K562 (cell line): Measurements from ENCODE around the gene PGAM2. TPM values are rescaled to one million over a fixed set of nuclear protein-coding genes. Genes with fewer than 3 reads are reported as not detected.

ENCODE experiments used
- CEBPG ChIP-seq, 3 experiments: fragments of 200-800 bp in 1 of 3; sonication (Bioruptor generic) in 1 of 3; sonication (generic) in 1 of 3; formaldehyde crosslinking in 1 of 3; IDR thresholded peaks in 2 of 3; conservative IDR thresholded peaks in 1 of 3; 2 replicates each; pipeline versions ENCODE4 v1.6.1 to v1.8.0; 2016 to 2022; ENCODE audit warnings: missing compliant biosample characterization in 2 of 3, missing genetic modification characterization in 2 of 3, mild to moderate bottlenecking in 1 of 3, missing genetic modification reagents in 1 of 3
- FUS ChIP-seq: fragments of 200-400 bp; formaldehyde crosslinking; optimal IDR thresholded peaks from 2 replicates; pipeline ENCODE3; 2017; ENCODE audit warnings: low read depth, low read length
- GTF2F1 ChIP-seq: IDR thresholded peaks from 2 replicates; pipeline ENCODE4 v1.6.1; 2011; ENCODE audit warnings: low read depth, low read length, improper control_type of control experiment
- HCFC1 ChIP-seq: IDR thresholded peaks from 2 replicates; pipeline ENCODE4 v1.6.1; 2012; ENCODE audit warnings: low read depth, low read length, improper control_type of control experiment
- HMG20A ChIP-seq: fragments of 450-650 bp; formaldehyde crosslinking; conservative IDR thresholded peaks from 2 replicates; pipeline ENCODE4 v1.4.0; 2020; ENCODE audit warnings: mild to moderate bottlenecking, mixed read lengths
- HNRNPK ChIP-seq: fragments of 200-400 bp; formaldehyde crosslinking; IDR thresholded peaks from one replicate; pipeline ENCODE4 v1.6.1; 2018; ENCODE audit warnings: mild to moderate bottlenecking, low read depth, low read length; ENCODE audit not compliant: poor library complexity, severe bottlenecking
- L3MBTL2 ChIP-seq: fragments of 450-650 bp; IDR thresholded peaks from 2 replicates; pipeline ENCODE4 v1.6.1; 2016; ENCODE audit warnings: mild to moderate bottlenecking, moderate library complexity
- MAZ ChIP-seq, 2 experiments: fragments of 450-650 bp in 1 of 2; sonication (generic) in 1 of 2; formaldehyde crosslinking; IDR thresholded peaks in 1 of 2; conservative IDR thresholded peaks in 1 of 2; 2 replicates each; pipeline versions ENCODE4 v1.4.0 to v1.5.0; 2020; ENCODE audit warnings: mild to moderate bottlenecking in 1 of 2, missing genetic modification reagents in 1 of 2
- NFIX ChIP-seq: fragments of 250-450 bp; sonication (Bioruptor Pico); IDR thresholded peaks from 2 replicates; pipeline ENCODE4 v1.4.0; 2020; ENCODE audit warnings: low read depth, mild to moderate bottlenecking, moderate library complexity
- POLR2H ChIP-seq: IDR thresholded peaks from 2 replicates; pipeline ENCODE4 v1.6.1; 2016; ENCODE audit warnings: missing genetic modification characterization, low read depth, mild to moderate bottlenecking, control low read depth, missing compliant biosample characterization, moderate library complexity
- SP2 ChIP-seq: IDR thresholded peaks from 2 replicates; pipeline ENCODE4 v1.6.1; 2011; ENCODE audit warnings: mild to moderate bottlenecking, low read depth, low read length, moderate library complexity; ENCODE audit not compliant: poor library complexity, severe bottlenecking; ENCODE audit errors: extremely low read depth
- TFAM ChIP-seq: fragments of 250-450 bp; sonication (Bioruptor Pico); conservative IDR thresholded peaks from 2 replicates; pipeline ENCODE4 v1.5.0; 2021; ENCODE audit warnings: mild to moderate bottlenecking, moderate library complexity
- ZFX ChIP-seq: sonication (generic); formaldehyde crosslinking; IDR thresholded peaks from 2 replicates; pipeline ENCODE4 v1.8.0; 2022; ENCODE audit warnings: mild to moderate bottlenecking, missing genetic modification reagents, moderate library complexity
- ZNF3 ChIP-seq: fragments of 250-450 bp; sonication (Bioruptor Pico); IDR thresholded peaks from 2 replicates; pipeline ENCODE4 v1.5.0; 2021; ENCODE audit warnings: mild to moderate bottlenecking, moderate library complexity
- ZNF444 ChIP-seq: fragments of 250-450 bp; sonication (Bioruptor Pico); IDR thresholded peaks from 2 replicates; pipeline ENCODE4 v1.4.0; 2020; ENCODE audit warnings: mild to moderate bottlenecking, moderate library complexity
- ZNF668 ChIP-seq: fragments of 250-450 bp; sonication (Bioruptor Pico); IDR thresholded peaks from 2 replicates; pipeline ENCODE4 v1.8.0; 2022; ENCODE audit warnings: mild to moderate bottlenecking, inconsistent platforms
- polyA plus RNA-seq, 8 experiments: library from polyadenylated mRNA; depleted of rRNA in 4 of 8; stranded (reverse) in 5 of 8; unstranded in 3 of 8; fragments of >200 nt; fragmentation: Nextera tagmentation in 2 of 8; fragmentation: Illumina TruSeq in 1 of 8; extraction: Ambion mirVana in 2 of 8; extraction: Trizol in 1 of 8; gene quantifications; 2 replicates each; pipeline versions ENCODE4 v1.2.1 to v1.2.3, GENCODE V29; 2011 to 2014; ENCODE audit warnings: inconsistent platforms in 1 of 8, missing spikeins in 1 of 8
- total RNA-seq, 7 experiments: library from RNA; depleted of rRNA in 6 of 7; stranded (reverse); fragments of >200 nt in 6 of 7; fragmentation: Illumina TruSeq in 2 of 7; extraction: Trizol in 2 of 7; gene quantifications; 2 replicates each; pipeline versions ENCODE4 v1.2.1 to v1.2.3, GENCODE V29; 2011 to 2021; ENCODE audit warnings: low replicate concordance in 1 of 7
- TF ChIP-seq, protein P1 (sequence below), 2 experiments: fragments of 450-650 bp in 1 of 2; sonication (generic) in 1 of 2; formaldehyde crosslinking; conservative IDR thresholded peaks; 2 replicates each; pipeline versions ENCODE4 v1.4.0 to v1.8.1; 2020 to 2022; ENCODE audit warnings: mild to moderate bottlenecking in 1 of 2, missing genetic modification reagents in 1 of 2
- TF ChIP-seq, protein P2 (sequence below): fragments of 250-450 bp; sonication (Bioruptor Pico); IDR thresholded peaks from 2 replicates; pipeline ENCODE4 v1.8.0; 2021; ENCODE audit warnings: moderate library complexity, mild to moderate bottlenecking, inconsistent platforms
- TF ChIP-seq, protein P3 (sequence below): sonication (generic); formaldehyde crosslinking; IDR thresholded peaks from 2 replicates; pipeline ENCODE4 v1.8.1; 2023; ENCODE audit warnings: mild to moderate bottlenecking, missing genetic modification reagents
- TF ChIP-seq, protein P4 (sequence below), 2 experiments: IDR thresholded peaks; 2 replicates each; pipeline ENCODE4 v1.6.1; 2011; ENCODE audit warnings: borderline replicate concordance in 1 of 2, control low read depth in 1 of 2, low read depth in 1 of 2, low read length in 1 of 2, mild to moderate bottlenecking in 1 of 2, mixed read lengths in 1 of 2, moderate library complexity in 1 of 2; ENCODE audit not compliant: insufficient read depth in 1 of 2, insufficient read length in 1 of 2, poor library complexity in 1 of 2, severe bottlenecking in 1 of 2; ENCODE audit errors: extremely low read depth in 1 of 2

PGAM2 gene
- total and polyA plus RNA-seq, 9 of the 15 experiments (the other 6 are each of a cell fraction or from before 2014, with no cell fraction given) = not detected

DNA sequence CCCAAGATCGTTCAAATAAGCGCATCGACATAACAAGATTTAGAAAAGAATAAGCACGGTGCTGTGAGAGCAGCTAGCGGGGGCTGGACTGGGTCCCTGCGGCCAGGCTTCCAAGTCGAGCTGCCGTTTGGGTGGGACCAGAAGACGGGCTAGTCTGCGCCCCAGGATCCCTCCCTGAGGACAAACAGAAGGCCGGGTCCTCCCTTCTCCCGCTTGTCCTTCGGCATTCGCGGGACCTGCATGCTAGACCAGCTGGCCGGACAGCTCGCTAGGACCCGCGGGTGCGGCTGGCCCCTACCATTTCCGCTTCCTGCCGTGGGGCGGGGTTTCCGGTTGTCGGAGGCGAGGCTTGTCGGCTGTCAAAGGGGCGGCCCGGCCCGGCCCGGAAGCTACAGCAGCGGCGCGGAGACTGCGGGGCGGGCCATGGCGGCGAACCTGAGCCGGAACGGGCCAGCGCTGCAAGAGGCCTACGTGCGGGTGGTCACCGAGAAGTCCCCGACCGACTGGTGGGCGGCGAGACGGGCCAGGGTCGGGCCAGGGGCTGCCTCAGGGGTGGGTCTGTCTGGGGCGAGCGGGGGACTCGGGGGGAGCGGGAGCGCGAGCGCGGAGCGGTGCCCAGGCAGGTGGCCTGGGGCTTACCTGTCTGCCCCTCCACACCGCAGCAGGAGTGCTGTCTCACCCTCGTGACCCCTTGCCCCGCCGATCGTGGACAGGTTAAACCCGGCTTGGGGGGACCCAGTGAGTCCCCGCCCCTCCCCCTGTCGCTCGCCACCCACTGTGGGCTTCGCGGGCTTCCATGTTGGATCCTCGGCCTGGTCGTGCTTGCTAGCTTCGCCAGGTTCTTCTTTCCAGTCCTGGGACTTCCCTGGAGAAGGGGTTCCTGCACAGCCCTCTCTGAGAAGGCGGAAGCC, 20.8 kb downstream of the PGAM2 start, which contains the start of gene DBNL (continued):
- TF ChIP-seq NFIX = no peak
- no peak for TF ChIP-seq HNRNPK
- TF ChIP-seq ZNF444 (CRISPR knock-in tag) = no peak
- TF ChIP-seq, protein P1, sequence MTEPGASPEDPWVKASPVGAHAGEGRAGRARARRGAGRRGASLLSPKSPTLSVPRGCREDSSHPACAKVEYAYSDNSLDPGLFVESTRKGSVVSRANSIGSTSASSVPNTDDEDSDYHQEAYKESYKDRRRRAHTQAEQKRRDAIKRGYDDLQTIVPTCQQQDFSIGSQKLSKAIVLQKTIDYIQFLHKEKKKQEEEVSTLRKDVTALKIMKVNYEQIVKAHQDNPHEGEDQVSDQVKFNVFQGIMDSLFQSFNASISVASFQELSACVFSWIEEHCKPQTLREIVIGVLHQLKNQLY (CRISPR knock-in tag; conservative IDR thresholded peaks at IDR 0.05) = no peak
- TF ChIP-seq POLR2H (tag) = no peak; the same call in 1 of the 2 replicates
- TF ChIP-seq ZNF668 = no peak
- no peak for TF ChIP-seq HMG20A
- TF ChIP-seq, protein P2, sequence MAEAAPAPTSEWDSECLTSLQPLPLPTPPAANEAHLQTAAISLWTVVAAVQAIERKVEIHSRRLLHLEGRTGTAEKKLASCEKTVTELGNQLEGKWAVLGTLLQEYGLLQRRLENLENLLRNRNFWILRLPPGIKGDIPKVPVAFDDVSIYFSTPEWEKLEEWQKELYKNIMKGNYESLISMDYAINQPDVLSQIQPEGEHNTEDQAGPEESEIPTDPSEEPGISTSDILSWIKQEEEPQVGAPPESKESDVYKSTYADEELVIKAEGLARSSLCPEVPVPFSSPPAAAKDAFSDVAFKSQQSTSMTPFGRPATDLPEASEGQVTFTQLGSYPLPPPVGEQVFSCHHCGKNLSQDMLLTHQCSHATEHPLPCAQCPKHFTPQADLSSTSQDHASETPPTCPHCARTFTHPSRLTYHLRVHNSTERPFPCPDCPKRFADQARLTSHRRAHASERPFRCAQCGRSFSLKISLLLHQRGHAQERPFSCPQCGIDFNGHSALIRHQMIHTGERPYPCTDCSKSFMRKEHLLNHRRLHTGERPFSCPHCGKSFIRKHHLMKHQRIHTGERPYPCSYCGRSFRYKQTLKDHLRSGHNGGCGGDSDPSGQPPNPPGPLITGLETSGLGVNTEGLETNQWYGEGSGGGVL (CRISPR knock-in tag) = no peak
- TF ChIP-seq, protein P3, sequence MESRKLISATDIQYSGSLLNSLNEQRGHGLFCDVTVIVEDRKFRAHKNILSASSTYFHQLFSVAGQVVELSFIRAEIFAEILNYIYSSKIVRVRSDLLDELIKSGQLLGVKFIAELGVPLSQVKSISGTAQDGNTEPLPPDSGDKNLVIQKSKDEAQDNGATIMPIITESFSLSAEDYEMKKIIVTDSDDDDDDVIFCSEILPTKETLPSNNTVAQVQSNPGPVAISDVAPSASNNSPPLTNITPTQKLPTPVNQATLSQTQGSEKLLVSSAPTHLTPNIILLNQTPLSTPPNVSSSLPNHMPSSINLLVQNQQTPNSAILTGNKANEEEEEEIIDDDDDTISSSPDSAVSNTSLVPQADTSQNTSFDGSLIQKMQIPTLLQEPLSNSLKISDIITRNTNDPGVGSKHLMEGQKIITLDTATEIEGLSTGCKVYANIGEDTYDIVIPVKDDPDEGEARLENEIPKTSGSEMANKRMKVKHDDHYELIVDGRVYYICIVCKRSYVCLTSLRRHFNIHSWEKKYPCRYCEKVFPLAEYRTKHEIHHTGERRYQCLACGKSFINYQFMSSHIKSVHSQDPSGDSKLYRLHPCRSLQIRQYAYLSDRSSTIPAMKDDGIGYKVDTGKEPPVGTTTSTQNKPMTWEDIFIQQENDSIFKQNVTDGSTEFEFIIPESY (CRISPR knock-in tag) = no peak; the same call in 1 of the 2 replicates
- TF ChIP-seq L3MBTL2 = peak; percentile 90
- TF ChIP-seq ZNF3 (CRISPR knock-in tag) = no peak
- peak; percentile 71 for TF ChIP-seq HCFC1
- no peak for TF ChIP-seq SP2
- TF ChIP-seq ZFX (CRISPR knock-in tag) = peak; percentile 84
- no peak for TF ChIP-seq GTF2F1
- TF ChIP-seq FUS = no peak
- TF ChIP-seq CEBPG (CRISPR knock-in tag; IDR thresholded peaks at IDR 0.05) = 0 out of 2 replicates have a peak, but pooled peaks have one; percentile 32
- no peak for TF ChIP-seq CEBPG (tag; conservative IDR thresholded peaks at IDR 0.05 in 1 of 2, IDR thresholded peaks at IDR 0.05 in 1 of 2)
- peak; percentile 89 to 97 for TF ChIP-seq MAZ (CRISPR knock-in tag; conservative IDR thresholded peaks at IDR 0.05 in 1 of 2, IDR thresholded peaks at IDR 0.05 in 1 of 2)
- TF ChIP-seq TFAM (CRISPR knock-in tag) = no peak
- TF ChIP-seq, protein P4, sequence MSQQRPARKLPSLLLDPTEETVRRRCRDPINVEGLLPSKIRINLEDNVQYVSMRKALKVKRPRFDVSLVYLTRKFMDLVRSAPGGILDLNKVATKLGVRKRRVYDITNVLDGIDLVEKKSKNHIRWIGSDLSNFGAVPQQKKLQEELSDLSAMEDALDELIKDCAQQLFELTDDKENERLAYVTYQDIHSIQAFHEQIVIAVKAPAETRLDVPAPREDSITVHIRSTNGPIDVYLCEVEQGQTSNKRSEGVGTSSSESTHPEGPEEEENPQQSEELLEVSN (IDR thresholded peaks at IDR 0.05; ENCODE audit: borderline replicate concordance in 1 of 2, extremely low read depth in 1 of 2, insufficient read depth in 1 of 2, insufficient read length in 1 of 2, low read depth in 1 of 2, low read length in 1 of 2, poor library complexity in 1 of 2, severe bottlenecking in 1 of 2) = peak; percentile 90 to 95
